C4-2B (cell line): ENCODE measurements around the gene MBNL1.

Source experiments
- ZFX ChIP-seq: fragments of 450-650 bp; IDR thresholded peaks from 2 replicates; pipeline ENCODE4 v1.6.1; 2017
- TF ChIP-seq, protein P1 (sequence below): fragments of 450-650 bp; conservative IDR thresholded peaks from 2 replicates; pipeline ENCODE4 v1.5.1; 2017; ENCODE audit warnings: mild to moderate bottlenecking

DNA sequence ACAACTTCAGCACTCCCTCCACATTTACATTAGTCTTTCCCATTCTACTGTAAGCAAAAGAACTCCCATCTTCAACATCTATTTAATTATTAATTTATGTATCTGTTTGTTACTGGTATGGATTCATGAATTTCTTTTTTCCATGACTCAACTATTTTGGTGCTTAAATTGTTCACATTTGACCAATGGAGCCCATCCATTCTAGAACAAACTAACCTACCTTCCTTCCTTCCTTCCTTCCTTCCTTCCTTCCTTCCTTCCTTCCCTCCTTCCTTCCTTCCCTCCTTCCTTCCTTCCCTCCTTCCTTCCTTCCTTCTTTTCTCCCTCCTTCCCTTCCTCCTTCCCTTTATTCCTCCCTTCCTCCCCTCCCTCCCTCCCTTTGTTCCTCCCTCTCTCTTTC, 16.8 kb upstream of the MBNL1 start:
- TF ChIP-seq, protein P1, sequence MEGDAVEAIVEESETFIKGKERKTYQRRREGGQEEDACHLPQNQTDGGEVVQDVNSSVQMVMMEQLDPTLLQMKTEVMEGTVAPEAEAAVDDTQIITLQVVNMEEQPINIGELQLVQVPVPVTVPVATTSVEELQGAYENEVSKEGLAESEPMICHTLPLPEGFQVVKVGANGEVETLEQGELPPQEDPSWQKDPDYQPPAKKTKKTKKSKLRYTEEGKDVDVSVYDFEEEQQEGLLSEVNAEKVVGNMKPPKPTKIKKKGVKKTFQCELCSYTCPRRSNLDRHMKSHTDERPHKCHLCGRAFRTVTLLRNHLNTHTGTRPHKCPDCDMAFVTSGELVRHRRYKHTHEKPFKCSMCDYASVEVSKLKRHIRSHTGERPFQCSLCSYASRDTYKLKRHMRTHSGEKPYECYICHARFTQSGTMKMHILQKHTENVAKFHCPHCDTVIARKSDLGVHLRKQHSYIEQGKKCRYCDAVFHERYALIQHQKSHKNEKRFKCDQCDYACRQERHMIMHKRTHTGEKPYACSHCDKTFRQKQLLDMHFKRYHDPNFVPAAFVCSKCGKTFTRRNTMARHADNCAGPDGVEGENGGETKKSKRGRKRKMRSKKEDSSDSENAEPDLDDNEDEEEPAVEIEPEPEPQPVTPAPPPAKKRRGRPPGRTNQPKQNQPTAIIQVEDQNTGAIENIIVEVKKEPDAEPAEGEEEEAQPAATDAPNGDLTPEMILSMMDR, result no peak
- no peak for TF ChIP-seq ZFX
